LNCaP clone FGC (cell line): ENCODE measurements around the gene CENPL.

ENCODE experiments used
- DNase-seq: peaks from one replicate; pipeline ENCODE4 v3.0.0-alpha.2; 2011; ENCODE audit warnings: low read depth
- H3K4me3 ChIP-seq: 2 replicates; pipeline ENCODE4 v1.5.1; 2011; ENCODE audit warnings: mild to moderate bottlenecking, low read depth, low read length, control low read depth
- CTCF ChIP-seq: IDR thresholded peaks from 2 replicates; pipeline ENCODE4 v1.5.1; 2012; ENCODE audit warnings: mild to moderate bottlenecking; ENCODE audit not compliant: control insufficient read depth, insufficient read depth; ENCODE audit errors: extremely low read depth

CENPL gene

GRCh38 chr1:173856903-173857302 lies 32.2 kb upstream of the CENPL start:
- DNase-seq = no peak
- H3K4me3 ChIP-seq = no peak overlapping the region
- TF ChIP-seq CTCF = no peak

GRCh38 chr1:173856014-173856413 lies 31.3 kb upstream of the CENPL start:
- TF ChIP-seq CTCF = no peak
- DNase-seq = no peak
- H3K4me3 ChIP-seq = no peak overlapping the region

GRCh38 chr1:173853074-173853473 lies 28.4 kb upstream of the CENPL start:
- TF ChIP-seq CTCF = no peak
- no peak for DNase-seq
- no peak overlapping the region for H3K4me3 ChIP-seq

DNA sequence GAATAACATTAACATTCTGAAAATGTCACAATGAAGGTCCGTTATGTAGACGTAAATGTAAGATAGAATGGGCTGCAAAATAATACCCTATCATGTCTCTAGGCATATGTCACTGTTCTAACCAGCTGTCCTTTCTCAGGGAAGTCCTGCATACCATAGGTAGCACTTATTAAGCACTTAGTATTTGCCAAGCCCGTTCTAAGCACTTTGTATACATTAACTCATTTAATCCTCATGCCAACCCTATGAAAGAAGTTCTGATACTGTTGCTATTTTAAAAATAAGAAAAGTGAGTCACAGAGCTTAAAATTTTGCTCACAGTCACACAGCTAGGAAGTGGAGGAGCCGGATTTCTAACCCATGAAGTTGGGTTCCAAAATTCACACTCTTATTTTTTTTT lies 27.4 kb upstream of the CENPL start:
- no peak overlapping the region for H3K4me3 ChIP-seq
- DNase-seq = no peak
- TF ChIP-seq CTCF = no peak

DNA sequence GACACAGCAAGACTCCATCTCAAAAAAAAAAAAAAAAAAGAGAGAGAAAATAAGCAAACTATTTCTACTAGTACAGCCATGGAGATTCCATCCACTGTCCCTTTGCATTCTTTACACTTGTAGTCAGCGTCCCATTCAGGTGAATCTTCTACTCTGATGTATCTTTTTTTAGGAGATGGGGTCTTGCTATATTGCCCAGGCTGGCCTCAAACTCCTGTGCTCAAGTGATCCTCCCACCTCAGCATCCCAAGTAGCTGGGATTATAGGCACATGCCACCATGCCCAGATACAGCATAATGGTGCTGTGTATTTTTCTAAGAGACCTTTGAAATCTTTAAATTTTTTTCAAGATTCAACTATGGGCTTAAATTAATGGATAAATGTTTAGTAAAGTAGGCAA lies 8.1 kb upstream of the CENPL start:
- TF ChIP-seq CTCF = no peak
- no peak overlapping the region for H3K4me3 ChIP-seq
- DNase-seq = no peak

- no peak overlapping the region for H3K4me3 ChIP-seq
- TF ChIP-seq CTCF = no peak
- no peak for DNase-seq
These were observed 2.9 kb upstream of the CENPL start for GRCh38 chr1:173827611-173828010.

GRCh38 chr1:173823781-173824314 lies 835 bp downstream of the CENPL start:
- no peak for TF ChIP-seq CTCF
- no peak for DNase-seq
- peak overlapping the region; percentile 82 for H3K4me3 ChIP-seq
